Right lobe of liver (tissue), 4 donors: Measurements from ENCODE around the gene ACSS1.

ENCODE experiments used
- POLR2A ChIP-seq: fragments of 450-650 bp; IDR thresholded peaks from one replicate; pipeline ENCODE4 v1.6.1; 2017; ENCODE audit warnings: antibody characterized with exemption, mild to moderate bottlenecking
- TF ChIP-seq, protein P1 (sequence below), 4 donors: fragments of 200-600 bp in 3 of 4; fragments of 450-650 bp in 1 of 4; IDR thresholded peaks; one replicate each; pipeline versions ENCODE4 v1.5.1 to v1.8.0; 2016 to 2022; ENCODE audit warnings: antibody characterized with exemption in 4 of 4, mild to moderate bottlenecking in 2 of 4
- donor health status: DM: no; HTN: no; CAD: no.
- donor health status: DM: no; HTN: no; CAD: no.
- donor health status: DM: no; HTN: yes; CAD: no.

DNA sequence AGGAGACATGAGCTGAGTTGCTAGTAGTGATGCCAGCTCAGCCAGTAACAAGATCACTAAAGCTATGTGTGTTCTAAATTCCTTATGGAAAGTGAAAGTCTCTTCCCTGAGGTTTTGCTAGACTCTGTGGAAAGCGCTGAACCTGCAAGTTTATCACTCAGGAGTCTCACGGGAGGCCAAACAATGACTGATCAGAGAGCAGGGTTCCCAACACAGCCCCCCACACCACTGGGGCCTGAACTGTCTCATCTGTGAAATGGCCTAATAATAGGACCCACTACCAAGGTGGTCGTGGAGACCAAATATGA is 19.9 kb downstream of the ACSS1 start:
- TF ChIP-seq, protein P1, sequence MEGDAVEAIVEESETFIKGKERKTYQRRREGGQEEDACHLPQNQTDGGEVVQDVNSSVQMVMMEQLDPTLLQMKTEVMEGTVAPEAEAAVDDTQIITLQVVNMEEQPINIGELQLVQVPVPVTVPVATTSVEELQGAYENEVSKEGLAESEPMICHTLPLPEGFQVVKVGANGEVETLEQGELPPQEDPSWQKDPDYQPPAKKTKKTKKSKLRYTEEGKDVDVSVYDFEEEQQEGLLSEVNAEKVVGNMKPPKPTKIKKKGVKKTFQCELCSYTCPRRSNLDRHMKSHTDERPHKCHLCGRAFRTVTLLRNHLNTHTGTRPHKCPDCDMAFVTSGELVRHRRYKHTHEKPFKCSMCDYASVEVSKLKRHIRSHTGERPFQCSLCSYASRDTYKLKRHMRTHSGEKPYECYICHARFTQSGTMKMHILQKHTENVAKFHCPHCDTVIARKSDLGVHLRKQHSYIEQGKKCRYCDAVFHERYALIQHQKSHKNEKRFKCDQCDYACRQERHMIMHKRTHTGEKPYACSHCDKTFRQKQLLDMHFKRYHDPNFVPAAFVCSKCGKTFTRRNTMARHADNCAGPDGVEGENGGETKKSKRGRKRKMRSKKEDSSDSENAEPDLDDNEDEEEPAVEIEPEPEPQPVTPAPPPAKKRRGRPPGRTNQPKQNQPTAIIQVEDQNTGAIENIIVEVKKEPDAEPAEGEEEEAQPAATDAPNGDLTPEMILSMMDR (IDR thresholded peaks at IDR 0.05), result no peak
- TF ChIP-seq POLR2A, result no peak
